BLaER1 (cell line): ENCODE measurements around the gene CASP12.

Experiments
- H3K27ac ChIP-seq: shearing (Covaris generic); formaldehyde crosslinking; 2 replicates; pipeline ENCODE4 v1.8.1; 2022
- H3K27me3 ChIP-seq: shearing (Covaris generic); formaldehyde crosslinking; 2 replicates; pipeline ENCODE4 v1.8.1; 2022
- H3K36me3 ChIP-seq: shearing (Covaris generic); formaldehyde crosslinking; 2 replicates; pipeline ENCODE4 v1.8.1; 2022
- H3K4me1 ChIP-seq: shearing (Covaris generic); formaldehyde crosslinking; 2 replicates; pipeline ENCODE4 v1.8.1; 2022
- H3K4me2 ChIP-seq: shearing (Covaris generic); formaldehyde crosslinking; 2 replicates; pipeline ENCODE4 v1.8.1; 2022
- H3K4me3 ChIP-seq: shearing (Covaris generic); formaldehyde crosslinking; 2 replicates; pipeline ENCODE4 v1.8.1; 2022
- H3K9ac ChIP-seq: shearing (Covaris generic); formaldehyde crosslinking; 2 replicates; pipeline ENCODE4 v1.8.1; 2022
- H3K9me3 ChIP-seq: shearing (Covaris generic); formaldehyde crosslinking; 2 replicates; pipeline ENCODE4 v1.8.1; 2022
- H4K20me1 ChIP-seq: shearing (Covaris generic); formaldehyde crosslinking; 2 replicates; pipeline ENCODE4 v1.8.1; 2022
- Cebpa-rat ChIP-seq: shearing (Covaris generic); IDR thresholded peaks from 2 replicates; pipeline ENCODE4 v1.8.1; 2022

CASP12 gene

DNA sequence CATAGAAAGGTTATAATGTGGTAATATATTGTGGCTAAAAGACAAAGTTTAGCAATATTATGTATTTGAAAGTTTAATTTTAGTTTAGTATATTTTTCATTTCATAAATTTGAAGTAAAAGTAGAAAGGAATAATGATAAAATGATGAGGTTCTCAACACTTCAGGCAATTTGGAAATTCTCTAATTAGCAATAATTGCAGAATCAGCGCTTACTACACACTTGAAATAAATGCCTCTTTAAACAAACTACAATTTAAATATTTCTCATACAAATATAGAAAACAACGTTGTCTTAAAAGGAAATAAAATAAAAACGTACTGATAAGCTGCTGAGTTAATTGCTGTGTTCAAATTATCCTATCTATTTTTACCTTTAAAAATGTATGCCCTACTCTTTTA lies 25.9 kb downstream of the CASP12 start:
- Histone ChIP-seq H3K27ac (no peak overlapping the region), H3K4me2 (no peak overlapping the region), H3K9me3 (no peaks in the 10 kb centered on the region), H3K27me3 (no peaks in the 10 kb centered on the region), H3K9ac (no peak overlapping the region), H4K20me1 (no peaks in the 10 kb centered on the region), H3K36me3 (no peaks in the 10 kb centered on the region), H3K4me1 (peaks cover 7% of the 10 kb centered on the region; the same call in 1 of the 2 replicates), H3K4me3 (no peak overlapping the region)
- no peak for TF ChIP-seq Cebpa-rat

DNA sequence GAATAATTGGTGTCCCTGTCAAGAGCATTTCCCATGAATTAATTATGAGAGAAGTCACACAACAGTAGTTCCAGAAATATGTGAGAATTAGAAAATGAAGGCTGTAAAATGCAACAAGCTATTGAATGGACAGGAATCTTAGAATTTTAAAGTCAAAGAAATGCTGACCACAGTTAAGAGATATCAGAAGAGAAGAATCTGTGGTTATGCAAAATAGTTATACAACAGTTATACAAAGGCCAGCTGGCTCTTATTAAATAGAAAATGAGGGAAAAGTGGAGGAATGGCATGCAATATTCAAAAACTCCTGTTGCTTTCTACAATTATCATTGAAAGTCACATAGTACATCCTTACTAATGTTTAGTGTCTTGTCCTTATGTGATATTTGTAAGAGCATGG lies 27.4 kb downstream of the CASP12 start:
- Histone ChIP-seq H4K20me1 (no peaks in the 10 kb centered on the region), H3K4me1 (no peaks in the 10 kb centered on the region), H3K4me2 (no peak overlapping the region), H3K9me3 (no peaks in the 10 kb centered on the region), H3K36me3 (no peaks in the 10 kb centered on the region), H3K9ac (no peak overlapping the region), H3K27ac (no peak overlapping the region), H3K27me3 (no peaks in the 10 kb centered on the region), H3K4me3 (no peak overlapping the region)
- no peak for TF ChIP-seq Cebpa-rat

DNA sequence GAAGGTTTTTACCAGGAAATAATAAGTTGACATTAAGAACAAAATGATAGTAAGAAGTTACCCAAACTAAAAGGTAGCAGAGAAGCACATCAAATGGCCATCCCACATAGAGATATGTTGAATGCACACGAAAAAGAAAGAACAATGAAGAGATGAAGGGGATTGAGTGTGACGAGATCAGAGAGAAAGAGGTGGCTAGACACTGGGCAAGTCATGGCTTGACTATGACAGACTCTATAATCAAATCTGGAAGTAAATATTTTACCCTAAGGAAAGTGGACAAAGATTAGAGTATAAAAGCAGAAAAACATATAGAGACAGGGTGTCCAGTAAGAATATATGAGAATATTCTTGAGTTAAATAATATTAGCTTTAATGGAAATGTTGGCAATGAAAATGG lies 31.4 kb downstream of the CASP12 start:
- H3K9me3 ChIP-seq: peaks cover 6% of the 10 kb centered on the region; the same call in 1 of the 2 replicates
- no peaks in the 10 kb centered on the region for H3K27me3 ChIP-seq
- no peaks in the 10 kb centered on the region for H3K4me1 ChIP-seq
- H3K27ac ChIP-seq: no peak overlapping the region
- no peaks in the 10 kb centered on the region for H4K20me1 ChIP-seq
- H3K4me2 ChIP-seq: no peak overlapping the region
- no peak overlapping the region for H3K4me3 ChIP-seq
- no peak overlapping the region for H3K9ac ChIP-seq
- TF ChIP-seq Cebpa-rat: no peak
- H3K36me3 ChIP-seq: no peaks in the 10 kb centered on the region

DNA sequence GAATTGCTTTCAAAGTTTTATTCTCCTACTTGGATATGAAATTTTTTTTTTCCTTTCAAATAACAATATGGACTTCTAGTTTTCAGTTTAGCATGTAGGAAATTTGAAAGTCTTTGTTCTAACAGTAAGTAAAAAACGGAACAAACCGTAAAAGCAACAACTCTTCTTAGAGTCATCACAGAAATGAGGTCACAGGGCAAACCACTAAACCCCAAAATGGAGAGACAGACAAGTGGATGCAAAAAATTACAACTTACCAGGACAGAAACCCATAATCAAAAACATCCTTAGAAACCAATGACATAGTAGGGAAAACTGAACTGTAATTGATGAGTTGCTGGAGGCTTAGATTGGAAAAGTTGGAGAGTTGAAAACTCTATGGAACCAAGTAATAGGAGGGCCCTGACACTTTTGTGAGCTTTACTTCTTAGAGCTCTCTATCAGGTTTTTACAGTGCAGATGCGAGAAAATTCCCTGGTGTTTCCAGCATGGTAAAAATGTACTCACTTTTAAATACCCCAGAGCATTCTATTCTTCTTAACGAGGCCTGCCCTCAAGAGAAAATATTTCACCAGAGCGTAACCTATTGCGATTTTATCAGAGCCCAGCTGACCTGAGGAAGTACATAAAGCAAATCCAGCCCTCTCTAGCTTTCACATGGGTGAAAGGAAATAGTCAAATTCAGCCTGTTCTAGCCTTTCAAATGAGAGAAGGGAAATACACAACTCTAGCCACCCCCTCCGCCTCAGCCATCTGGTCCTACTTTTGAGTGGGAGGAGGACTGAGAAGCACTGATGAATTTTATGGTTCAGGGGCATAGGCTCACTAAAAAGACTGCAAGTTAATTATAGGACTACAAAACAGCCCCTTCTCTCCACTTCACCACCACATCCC lies 39.1 kb downstream of the CASP12 start:
- Histone ChIP-seq H3K9me3 (no peaks in the 10 kb centered on the region), H3K4me3 (no peak overlapping the region), H3K27me3 (no peaks in the 10 kb centered on the region), H3K4me1 (no peaks in the 10 kb centered on the region), H3K36me3 (no peaks in the 10 kb centered on the region), H4K20me1 (no peaks in the 10 kb centered on the region), H3K27ac (no peak overlapping the region), H3K4me2 (no peak overlapping the region), H3K9ac (no peak overlapping the region)
- no peak for TF ChIP-seq Cebpa-rat

DNA sequence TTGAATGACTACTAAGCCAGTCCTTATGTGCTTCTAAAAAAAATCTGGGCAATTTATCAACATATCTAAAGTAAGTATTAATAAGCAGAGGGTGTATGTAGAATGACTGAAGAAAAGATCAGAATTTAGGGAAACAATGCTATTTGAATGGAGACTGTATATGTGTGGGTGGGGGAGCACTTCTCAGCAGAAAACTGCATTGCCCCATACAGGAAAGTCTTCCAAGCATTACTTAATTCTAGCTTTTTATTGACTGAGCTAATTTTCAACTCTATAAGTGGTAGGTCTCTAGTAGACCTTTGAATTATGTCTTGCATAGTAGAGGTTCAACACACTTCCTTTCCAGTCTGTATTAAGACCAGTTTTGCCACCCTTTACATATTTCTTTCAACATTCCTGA lies 41.7 kb downstream of the CASP12 start:
- Histone ChIP-seq H3K4me1 (no peaks in the 10 kb centered on the region), H3K27me3 (no peaks in the 10 kb centered on the region), H3K4me2 (no peak overlapping the region), H4K20me1 (no peaks in the 10 kb centered on the region), H3K27ac (no peak overlapping the region), H3K9ac (no peak overlapping the region), H3K4me3 (no peak overlapping the region), H3K36me3 (no peaks in the 10 kb centered on the region), H3K9me3 (no peaks in the 10 kb centered on the region)
- TF ChIP-seq Cebpa-rat: no peak

DNA sequence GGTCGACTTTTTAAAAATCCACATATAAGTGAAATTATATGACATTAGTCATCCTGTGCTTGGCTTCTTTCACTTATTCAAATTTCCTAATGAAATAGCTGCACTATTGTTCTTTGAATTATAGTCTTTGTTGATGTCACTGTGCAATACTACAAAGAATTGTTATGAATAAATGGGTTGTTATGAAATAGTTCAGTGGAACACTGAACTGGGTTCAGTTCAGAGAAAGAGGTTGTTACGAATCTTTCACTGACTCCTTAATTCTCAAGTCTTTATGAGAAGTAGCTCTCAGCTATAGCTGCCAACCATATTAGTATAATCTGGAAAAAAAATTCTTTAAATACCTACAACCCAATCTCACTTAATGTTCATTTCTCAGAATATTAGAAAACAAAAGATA lies 42.3 kb downstream of the CASP12 start:
- Histone ChIP-seq H3K9me3 (no peaks in the 10 kb centered on the region), H3K4me2 (no peak overlapping the region), H4K20me1 (no peaks in the 10 kb centered on the region), H3K4me1 (no peaks in the 10 kb centered on the region), H3K9ac (no peak overlapping the region), H3K4me3 (no peak overlapping the region), H3K36me3 (no peaks in the 10 kb centered on the region), H3K27me3 (no peaks in the 10 kb centered on the region), H3K27ac (no peak overlapping the region)
- no peak for TF ChIP-seq Cebpa-rat

DNA sequence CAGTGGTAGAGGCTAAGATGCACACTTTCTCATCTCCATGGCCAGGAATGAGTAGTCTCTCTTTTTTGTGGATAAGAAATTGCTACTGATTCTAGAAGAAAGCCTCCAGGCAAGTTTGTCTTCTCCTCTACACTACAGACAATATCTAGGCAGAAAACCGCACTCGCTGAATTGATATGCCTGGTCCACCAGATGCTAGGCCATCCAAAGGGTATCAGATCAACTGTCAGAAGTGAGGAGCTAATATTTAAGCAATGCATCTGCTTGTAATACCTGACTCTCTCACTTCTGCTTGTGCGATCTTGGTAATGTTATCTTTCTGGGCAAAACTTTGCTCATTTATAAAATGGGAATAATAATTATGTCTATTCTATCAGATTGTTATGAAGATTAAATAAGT lies 45.0 kb downstream of the CASP12 start:
- Histone ChIP-seq H3K4me1 (no peaks in the 10 kb centered on the region), H3K4me2 (no peak overlapping the region), H4K20me1 (no peaks in the 10 kb centered on the region), H3K27ac (no peak overlapping the region), H3K9ac (no peak overlapping the region), H3K36me3 (no peaks in the 10 kb centered on the region), H3K9me3 (no peaks in the 10 kb centered on the region), H3K4me3 (no peak overlapping the region), H3K27me3 (no peaks in the 10 kb centered on the region)
- TF ChIP-seq Cebpa-rat: no peak

DNA sequence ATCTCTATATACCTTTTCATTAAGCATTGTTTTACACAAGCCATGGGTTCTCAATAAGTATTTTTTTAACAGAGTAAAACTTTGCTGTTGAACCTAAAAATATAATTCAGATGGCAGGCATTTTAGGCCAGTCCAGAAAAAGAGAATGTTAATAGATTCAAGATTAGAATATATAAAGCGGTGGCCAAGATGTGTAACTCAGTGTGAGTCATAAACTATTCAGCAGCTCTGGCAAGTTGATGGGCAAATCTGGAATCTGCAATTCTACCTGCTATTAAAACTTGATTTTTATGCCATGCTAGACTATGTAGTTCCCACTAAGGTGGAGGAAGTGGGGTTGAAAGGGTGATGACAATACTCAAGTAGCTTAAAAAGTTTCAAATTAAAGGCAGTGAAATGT lies 45.4 kb downstream of the CASP12 start:
- Histone ChIP-seq H3K4me1 (no peaks in the 10 kb centered on the region), H3K4me3 (no peak overlapping the region), H3K27ac (no peak overlapping the region), H3K4me2 (no peak overlapping the region), H3K36me3 (no peaks in the 10 kb centered on the region), H4K20me1 (no peaks in the 10 kb centered on the region), H3K9me3 (no peaks in the 10 kb centered on the region), H3K27me3 (no peaks in the 10 kb centered on the region), H3K9ac (no peak overlapping the region)
- TF ChIP-seq Cebpa-rat: no peak

DNA sequence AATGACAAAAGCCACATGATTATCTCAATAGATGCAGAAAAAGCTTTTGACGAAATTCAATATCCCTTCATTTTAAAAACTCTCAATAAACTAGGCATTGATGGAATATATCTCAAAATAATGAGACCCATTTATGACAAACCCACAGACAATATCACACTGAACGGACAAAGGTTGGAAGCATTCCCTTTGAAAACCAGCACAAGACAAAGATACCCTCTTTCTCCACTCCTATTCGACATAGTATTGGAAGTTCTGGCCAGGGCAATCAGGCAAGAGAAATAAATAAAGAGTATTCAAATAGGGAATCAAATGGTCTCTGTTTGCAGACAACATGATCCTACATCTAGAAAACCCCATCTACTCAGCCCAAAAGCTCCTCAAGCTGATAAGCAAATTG lies 52.0 kb downstream of the CASP12 start:
- no peak for TF ChIP-seq Cebpa-rat
- no peaks in the 10 kb centered on the region for H3K27me3 ChIP-seq
- H3K9ac ChIP-seq: no peak overlapping the region
- H3K27ac ChIP-seq: no peak overlapping the region
- H3K4me3 ChIP-seq: no peak overlapping the region
- H3K36me3 ChIP-seq: no peaks in the 10 kb centered on the region
- H3K4me2 ChIP-seq: no peak overlapping the region
- no peaks in the 10 kb centered on the region for H4K20me1 ChIP-seq
- no peaks in the 10 kb centered on the region for H3K9me3 ChIP-seq
- H3K4me1 ChIP-seq: no peaks in the 10 kb centered on the region

DNA sequence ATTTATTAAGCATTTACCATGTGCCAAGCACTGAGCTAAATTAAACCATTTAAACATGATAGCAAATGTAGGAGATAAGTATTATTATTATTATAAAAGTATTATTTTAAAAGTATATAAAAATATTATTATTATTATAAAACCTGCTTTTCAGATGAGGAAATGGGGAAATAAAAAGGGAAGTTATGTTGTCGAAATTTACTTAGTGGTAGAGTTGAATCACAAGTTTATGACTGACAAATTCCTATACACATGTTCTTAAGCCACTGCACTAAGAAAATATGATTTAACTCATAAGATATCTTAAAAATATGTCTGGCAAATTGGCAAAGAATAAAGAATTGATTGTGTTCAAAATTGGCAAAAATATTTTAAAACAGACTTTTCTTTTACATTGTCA lies 53.8 kb downstream of the CASP12 start:
- H3K4me2 ChIP-seq: no peak overlapping the region
- no peak overlapping the region for H3K9ac ChIP-seq
- no peaks in the 10 kb centered on the region for H3K4me1 ChIP-seq
- H3K4me3 ChIP-seq: no peak overlapping the region
- peaks cover 3% of the 10 kb centered on the region for H3K9me3 ChIP-seq
- no peaks in the 10 kb centered on the region for H3K27me3 ChIP-seq
- no peak for TF ChIP-seq Cebpa-rat
- H3K36me3 ChIP-seq: no peaks in the 10 kb centered on the region
- no peaks in the 10 kb centered on the region for H4K20me1 ChIP-seq
- no peak overlapping the region for H3K27ac ChIP-seq
